Measurements from ENCODE around the gene GSPT2. TPM values are rescaled to one million over a fixed set of nuclear protein-coding genes. Genes with fewer than 3 reads are reported as not detected.

GSPT2 gene
- total RNA-seq, 2 donors from 2014 or later: 5.7 to 6.7 TPM

GRCh38 chrX:51737091-51737490 lies 6.2 kb upstream of the GSPT2 start:
- Histone ChIP-seq H3K4me3 (no peak overlapping the region), H3K27me3 (no peaks in the 10 kb centered on the region), H3K4me1 (no peaks in the 10 kb centered on the region), H3K9me3 (no peaks in the 10 kb centered on the region), H3K27ac (no peak overlapping the region), H3K36me3 (no peaks in the 10 kb centered on the region), H3K9ac (ENCODE audit: low read depth in 2 of 2, low read length in 2 of 2) (no peak overlapping the region)
- intact Hi-C loops (cut with DNase I): no loop called here
- no peak for TF ChIP-seq CTCF (IDR thresholded peaks at IDR 0.05)
- no peak for DNase-seq

GRCh38 chrX:51742586-51742985 lies 656 bp upstream of the GSPT2 start:
- no peak overlapping the region for H3K27ac ChIP-seq
- no peaks in the 10 kb centered on the region for H3K36me3 ChIP-seq
- TF ChIP-seq CTCF (IDR thresholded peaks at IDR 0.05): no peak
- no peaks in the 10 kb centered on the region for H3K27me3 ChIP-seq
- H3K4me3 ChIP-seq: no peak overlapping the region
- DNase-seq: no peak
- H3K9me3 ChIP-seq: no peaks in the 10 kb centered on the region
- H3K9ac ChIP-seq (ENCODE audit: low read depth in 2 of 2, low read length in 2 of 2): no peak overlapping the region
- intact Hi-C loops (cut with DNase I): no loop called here
- H3K4me1 ChIP-seq: no peaks in the 10 kb centered on the region

- Histone ChIP-seq H3K9ac (ENCODE audit: low read depth in 2 of 2, low read length in 2 of 2) (no peak overlapping the region), H3K27me3 (no peaks in the 10 kb centered on the region), H3K36me3 (no peaks in the 10 kb centered on the region), H3K4me3 (no peak overlapping the region), H3K27ac (no peak overlapping the region), H3K9me3 (no peaks in the 10 kb centered on the region), H3K4me1 (no peaks in the 10 kb centered on the region)
- no peak for DNase-seq
- TF ChIP-seq CTCF (IDR thresholded peaks at IDR 0.05): no peak
- intact Hi-C loops (cut with DNase I): no loop called here
These were observed 4.4 kb downstream of the GSPT2 start for GRCh38 chrX:51747671-51748070.

- intact Hi-C loops (cut with DNase I): no loop called here
- Histone ChIP-seq H3K9ac (ENCODE audit: low read depth in 2 of 2, low read length in 2 of 2) (no peak overlapping the region), H3K36me3 (no peaks in the 10 kb centered on the region), H3K4me3 (no peak overlapping the region), H3K4me1 (no peaks in the 10 kb centered on the region), H3K27ac (no peak overlapping the region), H3K9me3 (no peaks in the 10 kb centered on the region), H3K27me3 (no peaks in the 10 kb centered on the region)
- TF ChIP-seq CTCF (IDR thresholded peaks at IDR 0.05): no peak
- DNase-seq: no peak
These were observed 16.0 kb downstream of the GSPT2 start for GRCh38 chrX:51759055-51759839.

- no peak overlapping the region for H3K27ac ChIP-seq
- no peak overlapping the region for H3K9ac ChIP-seq (ENCODE audit: low read depth in 2 of 2, low read length in 2 of 2)
- H3K36me3 ChIP-seq: no peaks in the 10 kb centered on the region
- H3K4me3 ChIP-seq: no peak overlapping the region
- H3K27me3 ChIP-seq: no peaks in the 10 kb centered on the region
- H3K9me3 ChIP-seq: no peaks in the 10 kb centered on the region
- no peaks in the 10 kb centered on the region for H3K4me1 ChIP-seq
- no peak for DNase-seq
- intact Hi-C loops (cut with DNase I): no loop called here
- no peak for TF ChIP-seq CTCF (IDR thresholded peaks at IDR 0.05)
These were observed 17.4 kb downstream of the GSPT2 start for GRCh38 chrX:51760657-51761056.

Data from colonic mucosa (tissue), 4 donors.